A673 (cell line): Measurements from ENCODE around the gene TLR1. TPM values are rescaled to one million over a fixed set of nuclear protein-coding genes. Genes with fewer than 3 reads are reported as not detected.
"Not testable (repeated sequence)": the region's sequence is repeated elsewhere in the genome, so short reads cannot be mapped to it uniquely, and the experiment has no call there.

Experiments
- BruUV-seq: library from RNA; stranded (reverse); fragments of 400-500 nt; replicated peaks from 2 replicates; lab custom pipeline; 2021; lab: Mats Ljungman, UMichigan
- CTCF ChIA-PET: fragments of 300-600 bp; sonication (Branson Sonifier 250); formaldehyde crosslinking; loops from one replicate; lab custom pipeline; 2022; ENCODE audit warnings: antibody characterized with exemption; lab: Charles Lee
- POLR2A ChIA-PET: fragments of 300-600 bp; sonication (Branson Sonifier 250); formaldehyde crosslinking; loops from one replicate; lab custom pipeline; 2022; ENCODE audit warnings: antibody characterized with exemption; ENCODE audit not compliant: low non-redundant PET; lab: Charles Lee
- DNase-seq: peaks from one replicate; pipeline ENCODE4 v3.0.0-alpha.2; 2015; ENCODE audit warnings: low spot score
- H3K27ac ChIP-seq: fragments of 200-600 bp; sonication (generic); 2 replicates; pipeline ENCODE4 v1.5.1; 2016; ENCODE audit warnings: mixed run types, low read depth, mild to moderate bottlenecking, mixed read lengths, antibody characterized with exemption, low read length; ENCODE audit not compliant: poor library complexity, severe bottlenecking
- H3K27me3 ChIP-seq: fragments of 200-600 bp; sonication (generic); replicated peaks from 2 replicates; pipeline ENCODE4 v1.6.1; 2017; ENCODE audit warnings: mixed run types, low read depth, mild to moderate bottlenecking, mixed read lengths, antibody characterized with exemption, low read length; ENCODE audit not compliant: insufficient read depth, poor library complexity
- H3K36me3 ChIP-seq: fragments of 200-600 bp; sonication (generic); 2 replicates; pipeline ENCODE4 v1.6.1; 2016; ENCODE audit warnings: mixed run types, mild to moderate bottlenecking, mixed read lengths, antibody characterized with exemption, low read length; ENCODE audit not compliant: insufficient read depth, poor library complexity, severe bottlenecking
- H3K4me1 ChIP-seq: fragments of 200-600 bp; sonication (generic); 2 replicates; pipeline ENCODE4 v1.6.1; 2017; ENCODE audit warnings: mixed run types, mild to moderate bottlenecking, mixed read lengths, antibody characterized with exemption, low read length; ENCODE audit not compliant: insufficient read depth, poor library complexity, severe bottlenecking
- H3K4me3 ChIP-seq: fragments of 200-600 bp; sonication (generic); 2 replicates; pipeline ENCODE4 v1.5.1; 2016; ENCODE audit warnings: low read depth, mixed run types, mild to moderate bottlenecking, mixed read lengths, low read length; ENCODE audit not compliant: poor library complexity, severe bottlenecking
- H3K9me3 ChIP-seq: fragments of 200-600 bp; sonication (generic); 2 replicates; pipeline ENCODE4 v1.6.1; 2016; ENCODE audit warnings: mixed run types, low read depth, mild to moderate bottlenecking, mixed read lengths, antibody characterized with exemption, low read length; ENCODE audit not compliant: poor library complexity, severe bottlenecking
- EZH2 ChIP-seq: fragments of 200-600 bp; sonication (generic); IDR thresholded peaks from 2 replicates; pipeline ENCODE4 v1.6.1; 2017; ENCODE audit warnings: borderline replicate concordance, low read depth, mild to moderate bottlenecking, mixed read lengths, antibody characterized with exemption, low read length; ENCODE audit not compliant: poor library complexity, severe bottlenecking
- intact Hi-C: fragments of 100-400 bp; cut with micrococcal nuclease; formaldehyde crosslinking; loops from one replicate; pipeline ENCODE4 v1.10.0; 2022; ENCODE audit not compliant: unreplicated experiment
- total RNA-seq: library from RNA; stranded (reverse); gene quantifications from 2 replicates; pipeline ENCODE4 v1.2.3, GENCODE V29; 2021
- TF ChIP-seq, protein P1 (sequence below): fragments of 300-800, 200-600 bp; sonication (generic); conservative IDR thresholded peaks from 2 replicates; pipeline ENCODE4 v1.5.1; 2017; ENCODE audit warnings: low read depth, mild to moderate bottlenecking, antibody characterized with exemption, low read length, moderate library complexity, mixed read lengths

The TLR1 gene
- total RNA-seq, 1 experiment from 2014 or later: 0.37 TPM

DNA sequence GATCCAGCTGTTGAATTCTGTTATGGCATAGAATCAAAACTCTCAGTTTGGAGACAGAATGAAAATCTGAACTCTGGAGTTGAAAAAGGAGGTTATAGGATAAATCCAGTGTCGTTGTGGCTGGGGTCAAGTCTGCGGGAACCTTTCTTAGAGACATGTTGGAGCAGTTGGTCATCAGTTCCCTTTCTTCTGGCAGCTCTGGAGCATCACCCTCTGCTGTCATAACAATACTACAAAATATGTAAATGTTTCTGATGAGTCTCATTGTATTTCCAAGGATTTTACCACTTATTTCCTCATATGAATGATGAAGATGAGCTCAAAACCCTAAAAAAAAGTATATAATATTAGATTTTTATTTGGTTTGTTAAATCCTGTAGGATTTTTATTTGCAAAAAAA lies 29.3 kb downstream of the TLR1 start:
- no TSS peak for BruUV-seq

DNA sequence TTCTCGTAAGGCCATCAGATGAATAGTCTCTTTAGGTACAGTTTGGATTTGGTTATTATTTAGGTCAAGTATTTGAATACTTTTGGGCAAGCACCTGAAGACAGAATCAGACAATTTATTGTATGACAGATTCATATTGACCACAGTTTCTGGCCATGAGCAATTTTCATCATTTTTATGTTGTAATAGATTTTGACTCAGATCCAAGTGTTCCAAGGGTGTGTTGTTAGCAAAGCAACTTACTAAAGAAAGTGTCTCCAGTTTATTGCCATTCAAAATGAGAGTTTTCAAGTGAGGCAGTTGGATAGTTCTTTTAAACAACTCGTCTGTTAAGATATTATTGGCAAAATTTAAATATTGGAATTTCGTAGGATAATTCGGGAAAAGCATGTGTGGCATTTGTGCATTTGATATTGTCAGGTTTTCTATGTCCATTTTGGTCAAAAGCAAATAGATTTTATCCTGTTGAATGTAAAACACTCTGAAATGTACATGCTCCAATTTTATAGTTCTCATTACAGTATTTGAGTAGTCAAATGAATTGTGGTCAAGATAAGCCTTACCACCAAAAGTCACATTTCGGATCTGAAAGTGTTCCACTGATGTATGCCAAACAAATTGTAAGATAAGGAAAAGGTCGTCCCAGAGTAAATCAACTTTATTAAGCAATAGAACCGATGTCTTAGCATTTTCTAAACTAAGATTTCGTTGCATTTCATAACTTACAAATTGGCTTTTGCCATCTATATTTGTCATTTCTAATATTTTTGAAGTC lies 30.2 kb downstream of the TLR1 start:
- Histone ChIP-seq H3K27ac (no peak overlapping the region), H3K4me3 (no peak overlapping the region), H3K36me3 (no peaks in the 10 kb centered on the region), H3K4me1 (no peaks in the 10 kb centered on the region), H3K9me3 (no peaks in the 10 kb centered on the region), H3K27me3 (no peaks in the 10 kb centered on the region)
- no TSS peak for BruUV-seq
- no peak for DNase-seq
- intact Hi-C loops: no loop called here
- ChIA-PET CTCF (no interaction called here), POLR2A (no interaction called here)
- no peak for TF ChIP-seq EZH2
- TF ChIP-seq, protein P1, sequence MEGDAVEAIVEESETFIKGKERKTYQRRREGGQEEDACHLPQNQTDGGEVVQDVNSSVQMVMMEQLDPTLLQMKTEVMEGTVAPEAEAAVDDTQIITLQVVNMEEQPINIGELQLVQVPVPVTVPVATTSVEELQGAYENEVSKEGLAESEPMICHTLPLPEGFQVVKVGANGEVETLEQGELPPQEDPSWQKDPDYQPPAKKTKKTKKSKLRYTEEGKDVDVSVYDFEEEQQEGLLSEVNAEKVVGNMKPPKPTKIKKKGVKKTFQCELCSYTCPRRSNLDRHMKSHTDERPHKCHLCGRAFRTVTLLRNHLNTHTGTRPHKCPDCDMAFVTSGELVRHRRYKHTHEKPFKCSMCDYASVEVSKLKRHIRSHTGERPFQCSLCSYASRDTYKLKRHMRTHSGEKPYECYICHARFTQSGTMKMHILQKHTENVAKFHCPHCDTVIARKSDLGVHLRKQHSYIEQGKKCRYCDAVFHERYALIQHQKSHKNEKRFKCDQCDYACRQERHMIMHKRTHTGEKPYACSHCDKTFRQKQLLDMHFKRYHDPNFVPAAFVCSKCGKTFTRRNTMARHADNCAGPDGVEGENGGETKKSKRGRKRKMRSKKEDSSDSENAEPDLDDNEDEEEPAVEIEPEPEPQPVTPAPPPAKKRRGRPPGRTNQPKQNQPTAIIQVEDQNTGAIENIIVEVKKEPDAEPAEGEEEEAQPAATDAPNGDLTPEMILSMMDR: no peak

More for the DNA sequence above, 29.3 kb downstream of the TLR1 start:
- H3K27ac ChIP-seq: no peak overlapping the region
- no peak overlapping the region for H3K4me3 ChIP-seq
- CTCF ChIA-PET: no interaction called here
- intact Hi-C loops: no loop called here
- H3K27me3 ChIP-seq: no peaks in the 10 kb centered on the region
- POLR2A ChIA-PET: no interaction called here
- H3K4me1 ChIP-seq: no peaks in the 10 kb centered on the region
- DNase-seq: no peak
- H3K9me3 ChIP-seq: no peaks in the 10 kb centered on the region
- no peaks in the 10 kb centered on the region for H3K36me3 ChIP-seq
- no peak for TF ChIP-seq EZH2
- TF ChIP-seq, protein P1: no peak

DNA sequence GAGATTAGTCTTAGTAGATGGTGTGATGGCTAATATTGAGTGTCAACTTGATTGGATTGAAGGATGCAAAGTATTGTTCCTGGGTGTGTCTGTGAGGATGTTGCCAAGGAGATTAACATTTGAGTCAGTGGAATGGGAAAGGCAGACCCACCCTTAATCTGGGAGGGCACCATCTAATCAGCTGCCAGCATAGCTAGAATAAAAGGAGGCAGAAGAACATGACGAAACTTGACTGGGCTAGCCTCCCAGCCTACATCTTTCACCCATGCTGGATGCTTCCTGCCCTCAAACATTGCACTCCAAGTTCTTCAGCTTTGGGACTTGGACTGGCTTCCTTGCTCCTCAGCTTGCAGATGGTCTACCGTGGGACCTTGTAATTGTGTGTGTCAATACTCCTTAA lies 34.3 kb downstream of the TLR1 start:
- CTCF ChIA-PET, intact Hi-C loops, H3K4me3 ChIP-seq, H3K9me3 ChIP-seq, H3K4me1 ChIP-seq, H3K27me3 ChIP-seq, BruUV-seq, POLR2A ChIA-PET, H3K27ac ChIP-seq, H3K36me3 ChIP-seq, DNase-seq: not testable (repeated sequence)

DNA sequence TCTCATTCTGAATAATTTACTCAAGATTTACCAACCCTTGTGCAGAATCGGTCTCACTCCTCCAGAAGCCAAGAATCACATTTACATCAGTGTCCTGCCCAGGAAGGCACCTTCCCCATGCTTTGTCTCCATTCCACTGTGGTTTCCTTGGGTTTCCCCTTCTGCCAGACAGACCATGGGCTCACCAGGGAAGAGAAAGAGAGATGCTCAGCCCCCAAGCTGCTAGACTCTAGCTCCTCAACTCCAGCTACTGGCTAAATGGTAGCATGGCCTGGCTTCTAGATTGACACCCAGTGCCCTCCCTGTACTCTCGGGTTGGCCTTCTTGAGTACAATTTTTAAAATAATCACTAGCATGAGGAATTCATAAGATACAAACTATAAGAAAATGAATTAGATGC lies 34.7 kb downstream of the TLR1 start:
- H3K9me3 ChIP-seq: no peaks in the 10 kb centered on the region
- intact Hi-C loops: no loop called here
- TF ChIP-seq, protein P1: no peak
- TF ChIP-seq EZH2: no peak
- no peak overlapping the region for H3K4me3 ChIP-seq
- no peak overlapping the region for H3K27ac ChIP-seq
- no peaks in the 10 kb centered on the region for H3K4me1 ChIP-seq
- DNase-seq: no peak
- H3K27me3 ChIP-seq: no peaks in the 10 kb centered on the region
- ChIA-PET POLR2A (no interaction called here), CTCF (no interaction called here)
- no TSS peak for BruUV-seq
- no peaks in the 10 kb centered on the region for H3K36me3 ChIP-seq
